MM.1S (cell line): ENCODE measurements around the gene CXCL12.

Experiments
- DNase-seq: peaks from one replicate; pipeline ENCODE4 v3.0.0-alpha.2; 2015
- H2AFZ ChIP-seq: fragments of 300-600 bp; sonication (generic); 2 replicates; pipeline ENCODE4 v1.6.0; 2016; ENCODE audit warnings: antibody characterized with exemption, low read length
- H3F3A ChIP-seq: fragments of 300-600 bp; sonication (generic); 2 replicates; pipeline ENCODE4 v1.6.1; 2016; ENCODE audit warnings: mild to moderate bottlenecking, antibody characterized with exemption, low read length, moderate library complexity, mixed read lengths; ENCODE audit not compliant: insufficient read depth
- H3K27ac ChIP-seq: fragments of 300-600 bp; sonication (generic); 2 replicates; pipeline ENCODE4 v1.5.1; 2016; ENCODE audit warnings: mild to moderate bottlenecking, low read length
- H3K27me3 ChIP-seq: fragments of 300-600 bp; sonication (generic); replicated peaks from 2 replicates; pipeline ENCODE4 v1.6.0; 2016; ENCODE audit warnings: low read length; ENCODE audit not compliant: insufficient read depth
- H3K36me3 ChIP-seq: fragments of 300-600 bp; sonication (generic); replicated peaks from 2 replicates; pipeline ENCODE4 v1.6.1; 2016; ENCODE audit warnings: mild to moderate bottlenecking, low read length, mixed read lengths; ENCODE audit not compliant: insufficient read depth
- H3K4me1 ChIP-seq: fragments of 300-600 bp; sonication (generic); 2 replicates; pipeline ENCODE4 v1.6.1; 2016; ENCODE audit warnings: low read length, mixed read lengths
- H3K4me2 ChIP-seq: fragments of 300-600 bp; sonication (generic); 2 replicates; pipeline ENCODE4 v1.6.0; 2016; ENCODE audit warnings: low read depth, low read length
- H3K4me3 ChIP-seq: fragments of 300-600 bp; sonication (generic); 2 replicates; pipeline ENCODE4 v1.5.1; 2016; ENCODE audit warnings: low read length, mixed read lengths
- H3K79me2 ChIP-seq: fragments of 300-600 bp; sonication (generic); 2 replicates; pipeline ENCODE4 v1.6.1; 2016; ENCODE audit warnings: mixed run types, low read length, mixed read lengths
- H3K9ac ChIP-seq: fragments of 300-600 bp; sonication (generic); 2 replicates; pipeline ENCODE4 v1.6.1; 2016; ENCODE audit warnings: low read length, mixed read lengths
- H3K9me2 ChIP-seq: fragments of 300-600 bp; sonication (generic); replicated peaks from 2 replicates; pipeline ENCODE4 v1.6.1; 2016; ENCODE audit warnings: mild to moderate bottlenecking, low read length, mixed read lengths; ENCODE audit not compliant: insufficient read depth
- H3K9me3 ChIP-seq: fragments of 300-600 bp; sonication (generic); replicated peaks from 2 replicates; pipeline ENCODE4 v1.6.1; 2016; ENCODE audit warnings: mild to moderate bottlenecking, low read length, mixed read lengths; ENCODE audit not compliant: insufficient read depth
- H4K20me1 ChIP-seq: fragments of 300-600 bp; sonication (generic); 2 replicates; pipeline ENCODE4 v1.6.1; 2016; ENCODE audit warnings: mild to moderate bottlenecking, low read length, moderate library complexity, mixed read lengths; ENCODE audit not compliant: insufficient read depth
- CTCF ChIP-seq: fragments of 300-600 bp; sonication (generic); IDR thresholded peaks from 2 replicates; pipeline ENCODE4 v1.5.1; 2016; ENCODE audit warnings: antibody characterized with exemption, low read length, mixed read lengths
- EZH2 ChIP-seq: fragments of 300-600 bp; sonication (generic); optimal IDR thresholded peaks from 2 replicates; pipeline ENCODE3; 2017; ENCODE audit warnings: low read depth, mild to moderate bottlenecking, antibody characterized with exemption, low read length, mixed read lengths
- EZH2phosphoT487 ChIP-seq: fragments of 300-600 bp; sonication (generic); IDR thresholded peaks from 2 replicates; pipeline ENCODE4 v1.6.1; 2018; ENCODE audit warnings: antibody characterized with exemption, low read length

Gene CXCL12

GRCh38 chr10:44413416-44413815, 28.5 kb upstream of the CXCL12 start:
- Histone ChIP-seq H3K9ac (no peak overlapping the region), H3K4me1 (no peaks in the 10 kb centered on the region), H3K79me2 (no peaks in the 10 kb centered on the region), H3K9me2 (no peaks in the 10 kb centered on the region), H3K27ac (no peak overlapping the region), H3K4me3 (no peak overlapping the region), H3K9me3 (no peaks in the 10 kb centered on the region), H3F3A (no peaks in the 10 kb centered on the region), H3K4me2 (no peak overlapping the region), H3K27me3 (no peaks in the 10 kb centered on the region), H3K36me3 (no peaks in the 10 kb centered on the region), H2AFZ (no peak overlapping the region), H4K20me1 (no peaks in the 10 kb centered on the region)
- no peak for DNase-seq
- TF ChIP-seq EZH2 = no peak
- no peak for TF ChIP-seq EZH2phosphoT487
- no peak for TF ChIP-seq CTCF

GRCh38 chr10:44411251-44411650, 26.4 kb upstream of the CXCL12 start:
- H3K36me3 ChIP-seq = no peaks in the 10 kb centered on the region
- TF ChIP-seq EZH2 (no peak), EZH2phosphoT487 (no peak), CTCF (no peak)

GRCh38 chr10:44404741-44405437, 20.0 kb upstream of the CXCL12 start:
- Histone ChIP-seq H2AFZ (no peak overlapping the region), H3F3A (peaks cover 5% of the 10 kb centered on the region; the same call in 1 of the 2 replicates), H3K4me1 (peaks cover 14% of the 10 kb centered on the region), H3K9me3 (no peaks in the 10 kb centered on the region), H3K79me2 (no peaks in the 10 kb centered on the region), H3K27me3 (no peaks in the 10 kb centered on the region), H3K4me2 (no peak overlapping the region), H3K36me3 (no peaks in the 10 kb centered on the region), H3K9me2 (no peaks in the 10 kb centered on the region), H3K4me3 (no peak overlapping the region), H3K9ac (no peak overlapping the region), H3K27ac (no peak overlapping the region), H4K20me1 (no peaks in the 10 kb centered on the region)
- TF ChIP-seq EZH2phosphoT487 (no peak), CTCF (no peak), EZH2 (no peak)
- no peak for DNase-seq

More at GRCh38 chr10:44411251-44411650, 26.4 kb upstream of the CXCL12 start:
- no peak overlapping the region for H3K4me3 ChIP-seq
- DNase-seq = no peak
- no peaks in the 10 kb centered on the region for H3K9me2 ChIP-seq
- H3K9me3 ChIP-seq = no peaks in the 10 kb centered on the region
- no peaks in the 10 kb centered on the region for H3K27me3 ChIP-seq
- H3F3A ChIP-seq = no peaks in the 10 kb centered on the region
- no peaks in the 10 kb centered on the region for H3K4me1 ChIP-seq
- H3K79me2 ChIP-seq = no peaks in the 10 kb centered on the region
- H3K9ac ChIP-seq = no peak overlapping the region
- H2AFZ ChIP-seq = no peak overlapping the region
- H3K27ac ChIP-seq = no peak overlapping the region
- no peak overlapping the region for H3K4me2 ChIP-seq
- no peaks in the 10 kb centered on the region for H4K20me1 ChIP-seq
